Measurements from ENCODE around the gene PTPRG. TPM values are rescaled to one million over a fixed set of nuclear protein-coding genes. Genes with fewer than 3 reads are reported as not detected.

The PTPRG gene
- total RNA-seq, 1 donor from 2014 or later: 25.2 TPM

DNA sequence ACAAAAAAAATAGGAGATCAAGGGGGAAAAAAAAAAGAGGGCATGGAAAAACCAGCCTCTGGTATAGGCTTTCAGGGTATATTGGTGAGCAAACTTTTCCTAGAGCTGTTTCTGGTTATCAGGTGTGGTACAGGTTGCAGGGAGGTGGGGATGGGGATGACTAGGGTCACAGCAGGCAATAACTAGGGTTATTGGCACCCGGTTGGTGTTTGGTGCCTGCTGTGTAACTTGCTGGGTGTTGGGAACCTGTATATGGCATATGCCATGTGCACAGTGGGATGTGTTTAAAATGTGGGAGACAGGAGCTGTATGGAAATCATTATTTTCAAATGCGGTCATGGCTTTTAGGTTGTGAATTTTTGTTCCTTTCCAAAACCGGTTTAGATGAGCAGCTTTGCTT is 119.2 kb downstream of the PTPRG start:
- TF ChIP-seq, protein P1, sequence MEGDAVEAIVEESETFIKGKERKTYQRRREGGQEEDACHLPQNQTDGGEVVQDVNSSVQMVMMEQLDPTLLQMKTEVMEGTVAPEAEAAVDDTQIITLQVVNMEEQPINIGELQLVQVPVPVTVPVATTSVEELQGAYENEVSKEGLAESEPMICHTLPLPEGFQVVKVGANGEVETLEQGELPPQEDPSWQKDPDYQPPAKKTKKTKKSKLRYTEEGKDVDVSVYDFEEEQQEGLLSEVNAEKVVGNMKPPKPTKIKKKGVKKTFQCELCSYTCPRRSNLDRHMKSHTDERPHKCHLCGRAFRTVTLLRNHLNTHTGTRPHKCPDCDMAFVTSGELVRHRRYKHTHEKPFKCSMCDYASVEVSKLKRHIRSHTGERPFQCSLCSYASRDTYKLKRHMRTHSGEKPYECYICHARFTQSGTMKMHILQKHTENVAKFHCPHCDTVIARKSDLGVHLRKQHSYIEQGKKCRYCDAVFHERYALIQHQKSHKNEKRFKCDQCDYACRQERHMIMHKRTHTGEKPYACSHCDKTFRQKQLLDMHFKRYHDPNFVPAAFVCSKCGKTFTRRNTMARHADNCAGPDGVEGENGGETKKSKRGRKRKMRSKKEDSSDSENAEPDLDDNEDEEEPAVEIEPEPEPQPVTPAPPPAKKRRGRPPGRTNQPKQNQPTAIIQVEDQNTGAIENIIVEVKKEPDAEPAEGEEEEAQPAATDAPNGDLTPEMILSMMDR (IDR thresholded peaks at IDR 0.05; ENCODE audit: insufficient read depth, low read length, poor library complexity, severe bottlenecking): no peak
- no peak for DNase-seq (ENCODE audit: low read depth)
- Histone ChIP-seq H3K27me3 (ENCODE audit: control insufficient read depth, insufficient read depth, low read length) (no peaks in the 10 kb centered on the region), H3K4me3 (ENCODE audit: low read depth, low read length) (no peak overlapping the region), H3K36me3 (ENCODE audit: control insufficient read depth, insufficient read depth, low read length) (no peaks in the 10 kb centered on the region)

DNA sequence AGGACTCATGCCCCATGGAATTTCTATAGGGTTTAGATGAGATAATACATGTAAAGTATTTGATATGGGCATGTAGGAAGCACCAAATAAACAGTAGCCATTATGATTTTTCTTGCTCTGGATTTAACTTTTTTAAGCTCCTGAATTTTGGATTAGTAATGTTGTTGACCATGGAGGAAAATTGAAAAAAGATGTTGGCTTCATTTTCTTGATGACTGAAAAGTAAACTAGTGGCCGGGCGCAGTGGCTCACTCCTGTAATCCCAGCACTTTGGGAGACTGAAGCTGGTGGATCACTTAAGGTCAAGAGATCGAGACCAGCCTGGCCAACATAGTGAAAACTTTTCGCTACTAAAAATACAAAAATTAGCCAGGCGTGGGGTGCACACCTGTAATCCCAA is 120.3 kb downstream of the PTPRG start:
- TF ChIP-seq, protein P1 (IDR thresholded peaks at IDR 0.05; ENCODE audit: insufficient read depth, low read length, poor library complexity, severe bottlenecking): no peak

DNA sequence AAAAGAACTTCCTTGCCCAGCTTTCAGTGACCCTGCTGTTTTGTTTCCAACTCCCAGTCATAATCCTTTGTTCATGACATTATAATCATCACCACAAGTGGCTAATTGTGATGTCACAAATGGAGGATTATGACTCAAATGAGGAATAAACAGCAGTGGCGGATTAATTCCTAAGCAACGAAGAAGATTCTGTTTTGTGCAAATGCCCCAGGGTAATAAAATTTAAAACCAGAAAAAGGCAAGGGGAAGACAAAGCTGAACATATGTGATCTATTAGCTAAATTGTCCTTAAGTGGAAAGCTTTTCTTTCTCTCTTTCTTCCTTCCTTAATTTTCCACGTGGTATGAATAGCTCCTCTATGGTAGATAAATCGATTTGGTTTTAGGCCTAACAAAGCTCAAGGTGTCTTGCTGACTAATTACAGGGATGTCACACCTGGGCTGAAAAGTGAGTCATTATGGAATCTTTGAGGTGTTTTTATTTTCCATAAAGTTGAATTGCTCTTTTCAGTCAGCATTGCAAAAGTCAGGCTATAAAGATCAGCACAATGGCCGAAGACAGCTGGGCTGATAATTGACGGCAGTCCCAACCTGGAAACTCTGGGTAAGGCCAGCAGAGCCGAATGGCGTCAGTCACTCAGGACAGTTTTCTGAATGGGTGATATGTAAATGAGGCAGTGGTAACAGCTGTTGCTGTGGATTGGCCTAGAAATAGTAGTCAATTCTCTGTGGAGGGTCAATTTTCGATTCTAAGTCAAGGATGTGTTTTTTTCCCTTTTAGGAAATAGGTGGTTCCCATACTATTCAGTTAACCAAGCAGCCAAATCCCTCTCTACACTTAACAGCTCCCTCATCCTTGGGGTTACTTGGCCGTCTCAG is 121.5 kb downstream of the PTPRG start:
- Histone ChIP-seq H3K27me3 (ENCODE audit: control insufficient read depth, insufficient read depth, low read length) (no peaks in the 10 kb centered on the region), H3K36me3 (ENCODE audit: control insufficient read depth, insufficient read depth, low read length) (no peaks in the 10 kb centered on the region), H3K4me3 (ENCODE audit: low read depth, low read length) (no peak overlapping the region)
- no peak for DNase-seq (ENCODE audit: low read depth)
- TF ChIP-seq, protein P1 (IDR thresholded peaks at IDR 0.05; ENCODE audit: insufficient read depth, low read length, poor library complexity, severe bottlenecking): no peak

More for the DNA sequence above, 120.3 kb downstream of the PTPRG start:
- Histone ChIP-seq H3K27me3 (ENCODE audit: control insufficient read depth, insufficient read depth, low read length) (no peaks in the 10 kb centered on the region), H3K4me3 (ENCODE audit: low read depth, low read length) (no peak overlapping the region), H3K36me3 (ENCODE audit: control insufficient read depth, insufficient read depth, low read length) (no peaks in the 10 kb centered on the region)
- DNase-seq (ENCODE audit: low read depth): no peak

DNA sequence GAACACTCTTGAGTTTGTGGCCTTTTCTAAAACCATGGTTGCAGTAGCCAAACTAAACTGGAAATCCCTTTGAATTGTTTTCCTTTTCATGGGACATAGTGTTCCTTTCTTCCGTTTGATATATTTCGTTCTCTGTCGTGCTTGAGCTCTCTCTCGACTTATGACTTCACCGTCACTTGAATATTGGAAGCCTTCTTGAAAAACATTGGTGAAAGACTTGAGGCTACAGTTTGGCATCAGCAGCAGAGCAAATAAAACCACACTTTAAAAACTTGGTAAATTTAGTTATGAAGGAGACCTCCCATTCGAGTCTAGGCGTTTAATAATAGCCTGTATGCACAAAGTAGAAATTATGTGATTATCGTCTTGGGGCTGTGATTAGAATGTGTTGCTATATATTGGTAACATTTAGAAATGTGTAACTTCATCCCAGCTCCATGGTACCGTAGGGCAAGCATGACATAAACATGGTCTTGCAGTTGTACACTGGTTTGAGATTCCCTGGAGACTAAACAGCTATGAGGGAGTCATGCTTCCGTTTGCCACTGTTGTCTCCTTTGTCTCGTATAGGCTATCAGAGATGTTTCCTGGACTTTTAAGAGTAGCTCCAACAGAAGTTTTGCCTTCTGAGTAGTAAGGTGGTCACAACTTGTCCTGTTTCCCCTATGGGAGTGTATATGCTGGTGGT is 122.3 kb downstream of the PTPRG start:
- TF ChIP-seq, protein P1 (IDR thresholded peaks at IDR 0.05; ENCODE audit: insufficient read depth, low read length, poor library complexity, severe bottlenecking): no peak
- Histone ChIP-seq H3K4me3 (ENCODE audit: low read depth, low read length) (no peak overlapping the region), H3K36me3 (ENCODE audit: control insufficient read depth, insufficient read depth, low read length) (no peaks in the 10 kb centered on the region), H3K27me3 (ENCODE audit: control insufficient read depth, insufficient read depth, low read length) (no peaks in the 10 kb centered on the region)
- DNase-seq (ENCODE audit: low read depth): no peak

DNA sequence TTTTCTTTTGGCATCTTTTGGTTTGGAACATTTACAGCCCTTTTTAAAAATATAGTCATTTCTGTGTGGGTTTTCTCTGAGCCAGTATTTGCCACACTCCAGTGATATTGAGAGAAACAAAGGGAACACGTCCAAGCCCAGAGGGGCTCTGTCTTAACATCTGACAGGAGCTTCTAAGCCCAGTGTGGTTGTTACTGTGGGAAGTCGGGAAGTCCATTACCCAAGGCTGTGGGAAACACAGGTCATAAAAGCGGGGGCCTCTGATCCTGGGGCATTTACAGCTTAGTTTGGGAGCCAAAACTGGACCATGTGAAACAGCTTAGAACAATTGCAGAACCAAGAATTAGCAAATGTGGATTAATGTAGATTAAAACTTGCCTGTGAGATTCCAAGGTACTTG is 123.0 kb downstream of the PTPRG start:
- TF ChIP-seq, protein P1 (IDR thresholded peaks at IDR 0.05; ENCODE audit: insufficient read depth, low read length, poor library complexity, severe bottlenecking): no peak
- DNase-seq (ENCODE audit: low read depth): no peak
- H3K36me3 ChIP-seq (ENCODE audit: control insufficient read depth, insufficient read depth, low read length): no peaks in the 10 kb centered on the region
- H3K27me3 ChIP-seq (ENCODE audit: control insufficient read depth, insufficient read depth, low read length): no peaks in the 10 kb centered on the region
- no peak overlapping the region for H3K4me3 ChIP-seq (ENCODE audit: low read depth, low read length)
